ENCODE results near the gene KDM4B.

DNA sequence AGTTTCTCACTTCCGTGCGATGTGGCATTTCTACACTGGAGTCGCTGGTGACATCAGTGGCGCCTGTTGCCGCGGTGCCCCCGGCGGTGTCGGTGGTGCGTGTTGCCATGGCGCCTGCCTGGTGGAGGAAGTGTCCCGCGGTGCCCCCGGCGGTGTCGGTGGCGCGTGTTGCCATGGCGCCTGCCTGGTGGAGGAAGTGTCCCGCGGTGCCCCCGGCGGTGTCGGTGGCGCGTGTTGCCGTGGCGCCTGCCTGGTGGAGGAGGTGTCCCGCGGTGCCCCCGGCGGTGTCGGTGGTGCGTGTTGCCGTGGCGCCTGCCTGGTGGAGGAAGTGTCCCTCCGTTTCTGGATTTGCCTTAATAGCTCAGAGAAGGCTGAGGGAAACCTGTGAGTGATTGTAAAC is 127.6 kb downstream of the KDM4B start:
- TF ChIP-seq POLR2A (IDR thresholded peaks at IDR 0.05; ENCODE audit: low read length) = no peak
- TF ChIP-seq GATA1 (IDR thresholded peaks at IDR 0.05; ENCODE audit: low read depth, low read length) = no peak
